CD4-positive, alpha-beta T cell treated with Interleukin-4 for 1 hour (primary cell): ENCODE results near the gene CCDC9.
"Not testable (repeated sequence)": the region's sequence is repeated elsewhere in the genome, so short reads cannot be mapped to it uniquely, and the experiment has no call there.

Source experiments
- DNase-seq, 2 donors: peaks; one replicate each; pipeline ENCODE4 v3.0.0-alpha.2; 2020 to 2022

The CCDC9 gene

GRCh38 chr19:47261946-47262793 is 5.8 kb downstream of the CCDC9 start:
- DNase-seq = peak in 1 of 2 donors; percentile 67

- DNase-seq = no peak
These were observed 8.3 kb downstream of the CCDC9 start for GRCh38 chr19:47264629-47265028.

GRCh38 chr19:47266401-47266941 is 10.1 kb downstream of the CCDC9 start:
- no peak for DNase-seq

- no peak for DNase-seq
These were observed 11.0 kb downstream of the CCDC9 start for GRCh38 chr19:47267350-47267759.

- DNase-seq = no peak
These were observed 11.7 kb downstream of the CCDC9 start for GRCh38 chr19:47268028-47268427.

GRCh38 chr19:47269596-47269995 is 13.3 kb downstream of the CCDC9 start:
- DNase-seq = no peak

GRCh38 chr19:47270408-47270807 is 14.1 kb downstream of the CCDC9 start:
- no peak for DNase-seq

GRCh38 chr19:47271949-47272348 is 15.6 kb downstream of the CCDC9 start:
- no peak for DNase-seq

GRCh38 chr19:47272448-47273312 is 16.4 kb downstream of the CCDC9 start:
- no peak for DNase-seq

GRCh38 chr19:47273313-47274070 is 17.2 kb downstream of the CCDC9 start:
- DNase-seq = peak; percentile 92 to 93

GRCh38 chr19:47274071-47274890 is 18.0 kb downstream of the CCDC9 start, which contains the start of gene INAFM1:
INAFM1 (plus strand) TSS chr19:47274885; CDS start chr19:47274920, 35 bp downstream.
- peak; percentile 97 to 98 for DNase-seq

- DNase-seq = no peak
These were observed 18.8 kb downstream of the CCDC9 start for GRCh38 chr19:47274891-47275761.

- no peak for DNase-seq
These were observed 19.6 kb downstream of the CCDC9 start for GRCh38 chr19:47275791-47276461.

GRCh38 chr19:47276513-47276912 is 20.2 kb downstream of the CCDC9 start:
- not testable (repeated sequence) for DNase-seq

GRCh38 chr19:47280183-47280797 is 24.0 kb downstream of the CCDC9 start:
- peak; percentile 53 to 61 for DNase-seq

GRCh38 chr19:47283405-47284059 is 27.2 kb downstream of the CCDC9 start:
- DNase-seq = no peak

GRCh38 chr19:47284324-47284899 is 28.1 kb downstream of the CCDC9 start:
- DNase-seq = peak in 1 of 2 donors; percentile 74

- peak; percentile 79 to 85 for DNase-seq
These were observed 39.7 kb downstream of the CCDC9 start for GRCh38 chr19:47296036-47296435.

GRCh38 chr19:47300867-47301266 is 44.5 kb downstream of the CCDC9 start:
- not testable (repeated sequence) for DNase-seq
